GM18868 (cell line): ENCODE measurements around the gene WARS2.
"Not testable (repeated sequence)": the region's sequence is repeated elsewhere in the genome, so short reads cannot be mapped to it uniquely, and the experiment has no call there.

Experiments
- ATAC-seq: cut with Tn5 transposase; IDR thresholded peaks from one replicate; pipeline ENCODE4 v1.9.1; 2021; ENCODE audit warnings: mild to moderate bottlenecking, moderate library complexity; ENCODE audit not compliant: unreplicated experiment

Gene WARS2

GRCh38 chr1:119141020-119141424 lies 569 bp upstream of the WARS2 start:
- no peak for ATAC-seq

- peak; percentile 25 for ATAC-seq
Measured at GRCh38 chr1:119139857-119140176, 636 bp downstream of the WARS2 start.

DNA sequence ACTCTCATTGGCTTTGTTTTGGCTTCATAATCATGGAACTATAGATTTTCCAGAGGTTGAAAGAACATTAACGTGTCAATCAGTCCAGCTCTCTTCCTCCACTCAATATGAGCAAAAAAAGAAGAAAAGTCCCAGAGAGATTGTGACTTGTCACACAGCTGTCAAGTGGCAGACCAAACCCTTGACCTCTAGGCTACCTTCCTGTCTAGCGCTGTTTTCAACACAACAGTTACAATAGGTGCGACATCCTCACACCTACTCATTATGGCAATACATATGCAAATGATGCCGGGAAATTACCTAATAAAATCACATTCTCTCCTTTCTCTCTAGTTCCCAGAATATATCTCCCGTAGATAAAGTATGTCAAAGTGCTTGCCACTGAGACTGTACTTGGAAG lies 1.1 kb downstream of the WARS2 start:
- peak; percentile 18 for ATAC-seq

GRCh38 chr1:119136401-119136800 lies 4.1 kb downstream of the WARS2 start:
- no peak for ATAC-seq

DNA sequence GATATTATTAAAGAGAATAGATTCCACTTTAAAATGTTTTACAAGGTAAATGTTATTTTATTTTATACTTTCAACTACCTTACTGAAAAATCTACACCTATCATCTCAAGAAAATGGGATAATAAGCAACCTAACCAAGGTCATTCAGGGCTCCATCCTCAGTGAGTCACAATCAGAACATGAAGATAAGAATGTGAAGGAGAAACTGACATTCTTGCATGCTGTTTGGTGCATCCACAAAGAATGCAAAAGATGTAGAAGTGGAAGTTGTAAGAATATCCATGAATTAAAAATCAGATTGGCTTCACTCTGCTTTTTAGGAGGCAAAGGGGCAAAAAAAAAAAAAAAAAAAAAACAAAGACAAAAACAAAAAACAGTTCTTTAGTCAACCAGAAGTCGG lies 6.5 kb downstream of the WARS2 start:
- no peak for ATAC-seq

DNA sequence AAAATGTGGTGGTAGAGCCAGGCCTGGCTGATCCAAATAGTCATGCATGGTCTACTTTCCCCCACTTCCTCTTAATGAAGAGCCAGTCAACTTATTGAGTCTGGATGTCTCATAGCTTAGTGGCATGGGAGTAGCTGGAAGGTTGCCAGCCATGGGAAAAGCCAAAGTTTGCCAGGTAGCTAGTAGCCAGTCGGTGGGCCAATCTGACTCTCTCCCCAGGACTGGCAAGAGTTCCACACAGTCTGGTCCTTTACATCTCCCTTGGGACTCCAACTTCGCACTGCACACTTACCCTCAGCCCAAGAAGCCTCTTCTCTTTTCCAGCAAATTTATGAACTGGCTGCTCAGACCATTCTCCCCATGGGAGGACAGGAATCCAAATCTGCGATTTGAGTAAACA lies 8.3 kb downstream of the WARS2 start:
- no peak for ATAC-seq

- ATAC-seq: no peak
Measured at GRCh38 chr1:119125874-119126273, 14.6 kb downstream of the WARS2 start.

GRCh38 chr1:119124764-119125163 lies 15.7 kb downstream of the WARS2 start:
- ATAC-seq: no peak

DNA sequence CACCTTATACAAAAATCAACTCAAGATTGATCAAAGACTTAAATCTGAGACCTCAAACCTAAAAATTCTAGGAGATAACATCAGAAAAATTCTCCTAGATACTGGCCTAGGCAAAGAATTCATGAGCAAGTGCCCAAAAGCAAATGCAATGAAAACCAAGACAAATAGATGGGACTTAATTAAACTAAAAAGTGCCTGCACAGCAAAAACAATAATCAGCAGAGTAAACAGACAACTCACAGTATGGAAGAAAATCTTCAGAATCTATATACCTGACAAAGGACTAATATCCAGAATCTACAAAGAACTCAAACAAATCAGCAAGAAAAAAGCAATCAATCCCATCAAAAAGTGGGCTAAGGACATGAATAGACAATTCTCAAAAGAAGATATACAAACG lies 18.6 kb downstream of the WARS2 start:
- ATAC-seq: not testable (repeated sequence)

GRCh38 chr1:119116725-119117124 lies 23.7 kb downstream of the WARS2 start:
- no peak for ATAC-seq

GRCh38 chr1:119115736-119116135 lies 24.7 kb downstream of the WARS2 start:
- ATAC-seq: no peak

DNA sequence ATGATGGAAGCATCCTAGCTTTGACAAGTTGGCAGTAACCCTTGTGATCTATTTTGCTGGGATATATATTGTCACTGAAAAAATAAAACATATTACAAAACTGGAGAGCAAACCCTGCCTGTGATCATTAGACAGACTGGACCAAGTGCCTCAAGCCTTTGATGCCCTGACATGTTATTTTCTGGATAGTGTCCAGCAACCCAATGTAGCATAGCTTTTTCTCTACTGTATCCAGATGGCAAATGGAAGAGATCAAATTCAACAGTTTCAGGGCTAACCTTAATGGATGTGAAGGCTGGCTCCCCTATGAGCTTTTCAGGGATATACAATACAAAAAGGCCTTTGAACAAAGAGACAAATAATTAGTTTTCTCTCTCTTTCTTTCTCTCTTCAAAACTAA lies 25.1 kb downstream of the WARS2 start:
- ATAC-seq: no peak

- ATAC-seq: no peak
Measured at GRCh38 chr1:119114786-119115185, 25.7 kb downstream of the WARS2 start.

DNA sequence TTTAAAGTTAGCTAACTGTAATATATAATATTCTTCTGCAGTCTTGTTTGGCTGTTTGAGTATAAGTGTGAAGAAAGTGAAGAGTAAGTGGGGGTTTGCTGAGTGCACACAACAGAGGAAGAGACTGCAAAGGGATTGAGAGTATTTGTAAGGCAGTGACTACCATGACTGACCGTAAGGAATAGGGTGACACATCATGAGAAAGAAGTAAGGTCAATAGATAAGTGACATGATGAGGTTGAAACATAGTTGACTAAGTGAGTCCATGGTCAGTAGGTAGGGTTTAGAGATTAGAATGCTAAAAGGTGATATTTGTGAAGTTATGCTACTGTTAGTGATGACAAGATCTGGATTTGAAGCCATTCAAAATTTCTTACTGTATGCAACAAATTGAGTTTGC lies 27.7 kb downstream of the WARS2 start:
- no peak for ATAC-seq

GRCh38 chr1:119112244-119112643 lies 28.2 kb downstream of the WARS2 start:
- ATAC-seq: no peak

GRCh38 chr1:119108988-119109387 lies 31.5 kb downstream of the WARS2 start:
- ATAC-seq: no peak

DNA sequence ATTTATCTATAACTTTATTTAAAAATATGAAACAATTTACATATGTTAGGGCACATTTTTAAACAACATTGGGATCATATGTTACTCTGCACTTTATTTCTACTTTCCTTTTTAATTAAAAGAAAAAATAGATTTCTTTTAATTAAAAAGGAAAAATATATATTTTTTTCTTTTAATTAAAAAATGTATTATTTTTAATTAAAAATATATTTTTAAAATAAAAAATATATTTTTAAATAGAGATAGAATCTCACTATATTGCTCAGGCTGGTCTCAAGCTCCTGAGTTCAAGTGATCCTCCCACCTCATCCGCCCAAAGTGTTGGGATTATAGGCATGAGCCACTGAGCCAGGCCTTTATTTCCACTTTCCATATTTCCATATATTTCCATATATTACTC lies 36.7 kb downstream of the WARS2 start:
- ATAC-seq: no peak

GRCh38 chr1:119102051-119102450 lies 38.4 kb downstream of the WARS2 start:
- ATAC-seq: no peak

DNA sequence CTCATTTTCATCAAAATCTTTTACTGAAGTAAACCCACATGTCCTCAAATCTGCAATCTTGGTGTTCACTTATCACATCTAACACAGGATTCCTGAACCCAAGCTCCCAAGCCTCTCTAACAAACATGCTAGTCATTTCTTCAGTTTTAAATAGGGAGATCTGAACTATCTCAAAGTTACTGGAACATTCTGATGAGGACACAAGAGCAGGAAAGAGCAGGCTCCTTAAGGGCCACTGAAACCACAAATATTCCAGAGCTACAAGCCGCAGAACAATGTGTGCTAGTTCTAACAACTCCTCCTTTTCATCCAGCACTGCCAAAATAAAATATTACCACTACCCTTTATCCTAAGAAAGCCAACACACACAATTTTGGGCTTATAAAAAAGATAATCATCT lies 38.9 kb downstream of the WARS2 start:
- ATAC-seq: no peak

DNA sequence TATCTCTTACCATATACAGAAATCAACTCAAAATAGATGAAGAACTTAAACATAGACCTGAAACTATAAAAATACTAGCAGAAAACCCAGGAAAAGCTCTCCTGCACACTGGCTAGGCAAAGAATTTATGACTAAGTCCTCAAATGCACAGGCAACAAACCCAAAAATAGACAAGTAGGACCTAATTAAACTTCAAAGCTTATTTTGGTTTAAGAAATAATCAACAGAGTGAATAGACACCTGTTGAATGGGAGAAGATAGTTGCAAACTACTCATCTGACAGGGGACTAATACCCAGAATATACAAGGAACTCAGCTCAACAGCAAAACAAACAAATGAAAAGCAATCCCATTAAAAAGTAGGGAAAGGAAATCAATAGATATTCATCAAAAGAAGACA lies 40.7 kb downstream of the WARS2 start:
- ATAC-seq: no peak

DNA sequence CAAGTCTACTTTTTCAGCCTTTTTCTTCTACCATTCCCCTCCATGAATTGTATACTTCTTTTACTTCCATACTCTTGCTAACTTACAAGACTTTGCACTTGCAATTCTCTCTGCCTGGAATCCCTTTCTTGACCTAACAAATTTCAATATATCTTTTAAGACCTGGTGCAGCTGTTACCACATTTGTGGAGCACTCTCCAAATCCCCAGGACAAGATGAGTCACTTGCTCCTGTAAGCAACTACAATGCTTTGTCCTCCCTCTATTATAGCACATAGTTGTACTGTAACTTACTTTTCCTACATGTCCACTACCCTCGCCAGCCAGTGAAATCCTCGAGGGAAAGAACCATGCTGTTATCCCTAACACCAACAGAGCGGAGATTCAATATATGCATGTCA lies 43.1 kb downstream of the WARS2 start:
- ATAC-seq: no peak

DNA sequence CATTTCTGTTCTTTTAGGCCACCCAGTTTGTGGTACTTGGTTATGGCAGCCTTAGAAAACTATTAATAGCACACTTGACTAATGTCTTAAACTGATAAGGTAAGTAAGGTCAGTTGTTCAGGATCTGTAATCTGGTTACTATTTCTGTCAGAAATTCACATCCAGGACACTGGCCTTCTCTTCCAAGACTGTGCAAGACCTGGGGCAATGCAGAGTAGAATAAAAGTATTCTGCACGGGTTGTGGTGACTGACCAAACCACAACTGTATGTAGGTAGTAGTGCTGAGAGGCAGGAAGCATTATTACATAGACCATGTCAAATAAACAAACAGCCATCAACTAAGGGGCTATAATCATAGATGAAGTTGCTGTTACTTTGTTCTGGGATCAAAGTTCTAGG lies 46.7 kb downstream of the WARS2 start:
- ATAC-seq: no peak

DNA sequence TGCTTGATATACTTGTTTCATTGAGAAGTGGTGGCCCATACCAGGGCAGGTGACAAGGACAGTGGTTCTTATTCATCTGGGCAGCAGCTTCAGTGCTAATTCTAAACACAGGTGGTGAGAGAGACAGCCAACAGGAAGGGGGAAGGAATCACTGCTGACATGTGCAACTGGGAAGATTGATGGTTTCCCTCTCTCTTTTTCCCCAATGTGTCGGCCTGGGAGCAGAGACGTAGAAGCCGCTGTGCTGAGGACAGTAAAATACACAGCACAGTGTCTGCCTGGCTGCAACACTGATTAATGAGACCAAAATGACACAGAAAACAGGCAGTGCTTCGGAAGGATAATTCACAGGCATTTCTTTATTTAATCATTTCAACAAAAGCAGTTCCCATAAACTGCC lies 48.8 kb downstream of the WARS2 start:
- ATAC-seq: no peak

GRCh38 chr1:119090250-119090649 lies 50.2 kb downstream of the WARS2 start:
- ATAC-seq: no peak
